HepG2 (cell line): ENCODE measurements around the gene VAMP2. TPM values are rescaled to one million over a fixed set of nuclear protein-coding genes. Genes with fewer than 3 reads are reported as not detected.
A peak's percentile ranks its signal among the peaks of the same experiment; 100 is the strongest.

Experiments
- CEBPB ChIP-seq: IDR thresholded peaks from 2 replicates; pipeline ENCODE4 v1.6.1; 2011; ENCODE audit warnings: low read depth, low read length, improper control_type of control experiment, borderline replicate concordance
- CEBPG ChIP-seq: IDR thresholded peaks from 2 replicates; pipeline ENCODE4 v1.6.1; 2016
- CHD4 ChIP-seq: fragments of 200-600 bp; sonication (generic); IDR thresholded peaks from 2 replicates; pipeline ENCODE4 v1.7.0; 2017; ENCODE audit warnings: mild to moderate bottlenecking, low read length, borderline replicate concordance
- CREB1 ChIP-seq, 2 experiments: fragments of 450-650 bp in 1 of 2; IDR thresholded peaks; 2 replicates each; pipeline ENCODE4 v1.6.1; 2016 to 2017; ENCODE audit warnings: control low read depth in 1 of 2, mild to moderate bottlenecking in 1 of 2, missing compliant biosample characterization in 1 of 2, missing genetic modification characterization in 1 of 2
- EED ChIP-seq: sonication (generic); formaldehyde crosslinking; IDR thresholded peaks from 2 replicates; pipeline ENCODE4 v1.5.0; 2020; ENCODE audit warnings: mild to moderate bottlenecking, missing genetic modification reagents
- HCFC1 ChIP-seq: fragments of 150-350 bp; IDR thresholded peaks from 2 replicates; pipeline ENCODE4 v1.6.1; 2014; ENCODE audit warnings: low read depth, low read length
- NBN ChIP-seq: fragments of 450-650 bp; conservative IDR thresholded peaks from 2 replicates; pipeline ENCODE4 v1.6.1; 2017
- NFKBIZ ChIP-seq: IDR thresholded peaks from 2 replicates; pipeline ENCODE4 v1.6.1; 2018; ENCODE audit warnings: missing genetic modification reagents, missing compliant biosample characterization
- RXRA ChIP-seq: sonication (generic); formaldehyde crosslinking; IDR thresholded peaks from 2 replicates; pipeline ENCODE4 v1.5.1; 2020; ENCODE audit warnings: missing genetic modification reagents
- SALL2 ChIP-seq: sonication (generic); formaldehyde crosslinking; IDR thresholded peaks from 2 replicates; pipeline ENCODE4 v1.8.1; 2023; ENCODE audit warnings: mild to moderate bottlenecking, missing genetic modification reagents, inconsistent platforms
- SETDB1 ChIP-seq: sonication (generic); formaldehyde crosslinking; IDR thresholded peaks from 2 replicates; pipeline ENCODE4 v1.5.1; 2020; ENCODE audit warnings: missing genetic modification reagents, mild to moderate bottlenecking, borderline replicate concordance
- UBTF ChIP-seq: sonication (generic); formaldehyde crosslinking; IDR thresholded peaks from 2 replicates; pipeline ENCODE4 v1.4.0; 2020; ENCODE audit warnings: mild to moderate bottlenecking, missing genetic modification reagents
- ZBTB21 ChIP-seq: sonication (generic); formaldehyde crosslinking; IDR thresholded peaks from 2 replicates; pipeline ENCODE4 v1.4.0; 2020; ENCODE audit warnings: missing genetic modification reagents
- ZNF253 ChIP-seq: sonication (generic); formaldehyde crosslinking; IDR thresholded peaks from 2 replicates; pipeline ENCODE4 v1.8.0; 2022; ENCODE audit warnings: mild to moderate bottlenecking, missing genetic modification reagents, borderline replicate concordance
- ZNF329 ChIP-seq: sonication (generic); formaldehyde crosslinking; IDR thresholded peaks from 2 replicates; pipeline ENCODE4 v1.9.0; 2021; ENCODE audit warnings: low read depth, mild to moderate bottlenecking, missing genetic modification reagents
- ZNF549 ChIP-seq: sonication (generic); formaldehyde crosslinking; IDR thresholded peaks from 2 replicates; pipeline ENCODE4 v1.5.0; 2020; ENCODE audit warnings: missing genetic modification reagents
- ZNF607 ChIP-seq: sonication (generic); formaldehyde crosslinking; IDR thresholded peaks from 2 replicates; pipeline ENCODE4 v1.5.1; 2020; ENCODE audit warnings: missing genetic modification reagents, mild to moderate bottlenecking, borderline replicate concordance
- ZNF710 ChIP-seq: sonication (generic); formaldehyde crosslinking; IDR thresholded peaks from 2 replicates; pipeline ENCODE4 v1.5.0; 2020; ENCODE audit warnings: mild to moderate bottlenecking, missing genetic modification reagents, borderline replicate concordance
- ZNF713 ChIP-seq: sonication (generic); formaldehyde crosslinking; IDR thresholded peaks from 2 replicates; pipeline ENCODE4 v1.4.0; 2020; ENCODE audit warnings: mild to moderate bottlenecking, missing genetic modification reagents
- ZNF775 ChIP-seq: sonication (generic); formaldehyde crosslinking; IDR thresholded peaks from 2 replicates; pipeline ENCODE4 v1.4.0; 2020; ENCODE audit warnings: missing genetic modification reagents, mild to moderate bottlenecking, moderate library complexity, borderline replicate concordance
- polyA plus RNA-seq, 8 experiments: library from polyadenylated mRNA; depleted of rRNA in 3 of 8; stranded (reverse) in 7 of 8; unstranded in 1 of 8; fragments of >200 nt; fragmentation: Illumina TruSeq in 4 of 8; extraction: Trizol in 4 of 8; gene quantifications; 2 replicates each; pipeline versions ENCODE4 v1.2.1 to v1.2.3, GENCODE V29; 2011 to 2016; ENCODE audit warnings: low read depth in 4 of 8, missing spikeins in 1 of 8, mixed read lengths in 1 of 8; ENCODE audit not compliant: insufficient read depth in 1 of 8
- total RNA-seq, 5 experiments: library from RNA; depleted of rRNA; stranded (reverse); fragments of >200 nt; fragmentation: Illumina TruSeq; extraction: Trizol; gene quantifications; 2 replicates each; pipeline ENCODE4 v1.2.3, GENCODE V29; 2016; ENCODE audit warnings: low read depth in 1 of 5
- TF ChIP-seq, protein P1 (sequence below): fragments of 450-650 bp; IDR thresholded peaks from 2 replicates; pipeline ENCODE4 v1.6.1; 2017; ENCODE audit warnings: mild to moderate bottlenecking
- TF ChIP-seq, protein P2 (sequence below): sonication (generic); formaldehyde crosslinking; IDR thresholded peaks from 2 replicates; pipeline ENCODE4 v1.5.0; 2020; ENCODE audit warnings: missing genetic modification reagents

The VAMP2 gene
- total and polyA plus RNA-seq, 2 of the 13 experiments (the other 11 are each of a cell fraction or from before 2014, with no cell fraction given) = 3.9 to 17.2 TPM

DNA sequence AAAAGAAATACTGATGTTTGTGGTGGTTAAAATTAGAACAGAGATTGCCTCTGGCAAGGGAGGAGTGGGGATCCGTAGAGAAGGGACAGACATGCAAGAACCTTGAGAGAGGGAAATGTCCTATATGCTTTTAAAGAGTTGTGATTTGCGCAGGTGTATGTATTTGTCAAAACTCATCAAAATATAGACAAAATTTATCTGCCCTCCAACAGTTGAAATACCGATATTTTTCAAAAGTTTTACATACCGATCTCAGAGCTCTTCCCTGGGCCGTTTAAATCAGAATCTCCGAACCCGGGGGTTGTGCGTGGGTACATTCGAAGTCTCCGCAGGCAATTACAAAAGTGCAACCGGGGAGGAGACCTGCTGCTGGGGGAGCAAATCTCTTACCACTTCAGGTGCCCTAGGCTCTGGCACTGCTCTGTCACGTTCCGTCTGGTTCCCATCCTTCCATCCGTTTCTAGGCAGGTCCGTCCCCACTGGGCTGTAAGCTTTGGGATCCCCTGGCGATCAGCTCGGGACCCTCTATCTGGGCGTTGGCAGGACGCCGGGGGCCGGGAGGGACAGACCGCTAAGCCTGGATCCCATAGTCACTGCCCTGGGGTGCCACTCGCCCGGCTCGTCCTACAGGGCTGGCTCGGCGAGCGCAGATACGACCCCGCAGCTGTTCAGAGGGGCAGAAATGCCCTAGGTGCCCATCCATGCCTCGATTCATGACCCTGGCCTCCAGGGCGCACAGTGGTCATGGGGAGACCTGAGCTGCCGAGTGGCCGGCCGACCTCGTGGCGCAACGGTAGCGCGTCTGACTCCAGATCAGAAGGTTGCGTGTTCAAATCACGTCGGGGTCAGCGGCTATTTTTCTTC lies 23.1 kb upstream of the VAMP2 start (continued):
- TF ChIP-seq EED (CRISPR knock-in tag) (no peak; the same call in 1 of the 2 replicates), ZBTB21 (no peak), UBTF (CRISPR knock-in tag) (peak; percentile 49; the same call in 1 of the 2 replicates), SETDB1 (CRISPR knock-in tag) (no peak), CEBPG (CRISPR knock-in tag) (peak; percentile 85), SALL2 (CRISPR knock-in tag) (peak; percentile 52; the same call in 1 of the 2 replicates), NBN (no peak), RXRA (CRISPR knock-in tag) (peak; percentile 64), ZNF710 (CRISPR knock-in tag) (no peak), ZNF329 (no peak), ZNF253 (no peak), HCFC1 (no peak), CHD4 (no peak), ZNF549 (CRISPR knock-in tag) (no peak), ZNF607 (CRISPR knock-in tag) (peak; percentile 46; the same call in 1 of the 2 replicates), NFKBIZ (no peak; the same call in 1 of the 2 replicates), ZNF775 (no peak), CREB1 (IDR thresholded peaks at IDR 0.05) (0 out of 2 replicates have a peak, but pooled peaks have one; percentile 28), CREB1 (CRISPR knock-in tag; IDR thresholded peaks at IDR 0.05) (no peak), CEBPB (peak; percentile 45; the same call in 1 of the 2 replicates), ZNF713 (CRISPR knock-in tag) (no peak)
- TF ChIP-seq, protein P1, sequence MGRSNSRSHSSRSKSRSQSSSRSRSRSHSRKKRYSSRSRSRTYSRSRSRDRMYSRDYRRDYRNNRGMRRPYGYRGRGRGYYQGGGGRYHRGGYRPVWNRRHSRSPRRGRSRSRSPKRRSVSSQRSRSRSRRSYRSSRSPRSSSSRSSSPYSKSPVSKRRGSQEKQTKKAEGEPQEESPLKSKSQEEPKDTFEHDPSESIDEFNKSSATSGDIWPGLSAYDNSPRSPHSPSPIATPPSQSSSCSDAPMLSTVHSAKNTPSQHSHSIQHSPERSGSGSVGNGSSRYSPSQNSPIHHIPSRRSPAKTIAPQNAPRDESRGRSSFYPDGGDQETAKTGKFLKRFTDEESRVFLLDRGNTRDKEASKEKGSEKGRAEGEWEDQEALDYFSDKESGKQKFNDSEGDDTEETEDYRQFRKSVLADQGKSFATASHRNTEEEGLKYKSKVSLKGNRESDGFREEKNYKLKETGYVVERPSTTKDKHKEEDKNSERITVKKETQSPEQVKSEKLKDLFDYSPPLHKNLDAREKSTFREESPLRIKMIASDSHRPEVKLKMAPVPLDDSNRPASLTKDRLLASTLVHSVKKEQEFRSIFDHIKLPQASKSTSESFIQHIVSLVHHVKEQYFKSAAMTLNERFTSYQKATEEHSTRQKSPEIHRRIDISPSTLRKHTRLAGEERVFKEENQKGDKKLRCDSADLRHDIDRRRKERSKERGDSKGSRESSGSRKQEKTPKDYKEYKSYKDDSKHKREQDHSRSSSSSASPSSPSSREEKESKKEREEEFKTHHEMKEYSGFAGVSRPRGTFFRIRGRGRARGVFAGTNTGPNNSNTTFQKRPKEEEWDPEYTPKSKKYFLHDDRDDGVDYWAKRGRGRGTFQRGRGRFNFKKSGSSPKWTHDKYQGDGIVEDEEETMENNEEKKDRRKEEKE = no peak
- TF ChIP-seq, protein P2, sequence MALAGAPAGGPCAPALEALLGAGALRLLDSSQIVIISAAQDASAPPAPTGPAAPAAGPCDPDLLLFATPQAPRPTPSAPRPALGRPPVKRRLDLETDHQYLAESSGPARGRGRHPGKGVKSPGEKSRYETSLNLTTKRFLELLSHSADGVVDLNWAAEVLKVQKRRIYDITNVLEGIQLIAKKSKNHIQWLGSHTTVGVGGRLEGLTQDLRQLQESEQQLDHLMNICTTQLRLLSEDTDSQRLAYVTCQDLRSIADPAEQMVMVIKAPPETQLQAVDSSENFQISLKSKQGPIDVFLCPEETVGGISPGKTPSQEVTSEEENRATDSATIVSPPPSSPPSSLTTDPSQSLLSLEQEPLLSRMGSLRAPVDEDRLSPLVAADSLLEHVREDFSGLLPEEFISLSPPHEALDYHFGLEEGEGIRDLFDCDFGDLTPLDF = no peak
